T-helper 1 cell (primary cell): ENCODE measurements around the gene TMPRSS13.
"Not testable (repeated sequence)": the region's sequence is repeated elsewhere in the genome, so short reads cannot be mapped to it uniquely, and the experiment has no call there.

ENCODE experiments used
- DNase-seq, 5 donors: peaks; one replicate each; pipeline ENCODE4 v3.0.0-alpha.2; 2012 to 2020

The TMPRSS13 gene

GRCh38 chr11:117871160-117871559 is 58.0 kb downstream of the TMPRSS13 start:
- DNase-seq: no peak

- no peak for DNase-seq
Measured at GRCh38 chr11:117870103-117870952, 58.9 kb downstream of the TMPRSS13 start.

GRCh38 chr11:117869604-117870003 is 59.6 kb downstream of the TMPRSS13 start:
- no peak for DNase-seq

- no peak for DNase-seq
Measured at GRCh38 chr11:117868815-117869561, 60.2 kb downstream of the TMPRSS13 start.

- DNase-seq: no peak
Measured at GRCh38 chr11:117868088-117868487, 61.1 kb downstream of the TMPRSS13 start.

- DNase-seq: no peak
Measured at GRCh38 chr11:117866526-117866925, 62.7 kb downstream of the TMPRSS13 start.

GRCh38 chr11:117865546-117865945 is 63.7 kb downstream of the TMPRSS13 start:
- DNase-seq: not testable (repeated sequence)

- DNase-seq: no peak
Measured at GRCh38 chr11:117863383-117863782, 65.8 kb downstream of the TMPRSS13 start.

GRCh38 chr11:117862753-117863152 is 66.4 kb downstream of the TMPRSS13 start:
- no peak for DNase-seq

GRCh38 chr11:117862019-117862725 is 67.0 kb downstream of the TMPRSS13 start:
- DNase-seq: no peak

- no peak for DNase-seq
Measured at GRCh38 chr11:117861151-117862018, 67.8 kb downstream of the TMPRSS13 start.

GRCh38 chr11:117860139-117860538 is 69.1 kb downstream of the TMPRSS13 start:
- DNase-seq: no peak

GRCh38 chr11:117859488-117860112 is 69.6 kb downstream of the TMPRSS13 start:
- no peak for DNase-seq

- no peak for DNase-seq
Measured at GRCh38 chr11:117859061-117859460, 70.1 kb downstream of the TMPRSS13 start.

GRCh38 chr11:117857734-117858414 is 71.3 kb downstream of the TMPRSS13 start:
- no peak for DNase-seq

GRCh38 chr11:117855912-117856651 is 73.1 kb downstream of the TMPRSS13 start:
- no peak for DNase-seq

- DNase-seq: no peak
Measured at GRCh38 chr11:117855186-117855845, 73.9 kb downstream of the TMPRSS13 start.

GRCh38 chr11:117852309-117852708 is 76.9 kb downstream of the TMPRSS13 start:
- DNase-seq: no peak

- DNase-seq: no peak
Measured at GRCh38 chr11:117851852-117852251, 77.3 kb downstream of the TMPRSS13 start.

- no peak for DNase-seq
Measured at GRCh38 chr11:117851106-117851505, 78.1 kb downstream of the TMPRSS13 start.
